Karpas-422 (cell line): ENCODE data around the gene VPS52. TPM values are rescaled to one million over a fixed set of nuclear protein-coding genes. Genes with fewer than 3 reads are reported as not detected.

ENCODE experiments used
- small RNA-seq: library from RNA; depleted of rRNA; stranded (forward); fragments of <200 nt; gene quantifications from one replicate; pipeline ENCODE3, GENCODE V24; 2014
- total RNA-seq: library from RNA; depleted of rRNA; stranded (reverse); fragments of >200 nt; shearing (Covaris generic); gene quantifications from 2 replicates; pipeline ENCODE4 v1.2.3, GENCODE V29; 2014; ENCODE audit warnings: low replicate concordance; rRNA removed

The VPS52 gene
- total RNA-seq, 1 experiment from 2014 or later = 76.5 TPM

Small RNA genes within 50 kb of the gene (small RNA-seq; reads per million reads assigned to genes)
- gene MIR219A1 = 0.91 reads per million, percentile 27 among the genes with 10 or more reads in this experiment

Other genes starting within 250 kb of the VPS52 start
- 571 and 780 TPM in 2 replicates for gene HLA-DPA1, start 198.2 kb downstream of the VPS52 start, total RNA-seq
- 236 and 601 TPM in 2 replicates for gene HLA-DPB1, start 195.9 kb downstream of the VPS52 start, total RNA-seq
- 0.41 and 1.0 TPM in 2 replicates for gene COL11A2, start 79.4 kb downstream of the VPS52 start, total RNA-seq
- gene RXRB, start 71.2 kb downstream of the VPS52 start, total RNA-seq = 26.2 and 31.1 TPM in 2 replicates
- 14.0 and 31.9 TPM in 2 replicates for gene SLC39A7, start 71.0 kb downstream of the VPS52 start, total RNA-seq
- gene HSD17B8, start 67.2 kb downstream of the VPS52 start, total RNA-seq = 15.5 and 26.2 TPM in 2 replicates
- gene RING1, start 63.4 kb downstream of the VPS52 start, total RNA-seq = 14.2 and 38.7 TPM in 2 replicates
- 7,996 and 13,063 TPM in 2 replicates for gene RPS18, start 199 bp upstream of the VPS52 start, total RNA-seq
- 3.4 and 16.2 TPM in 2 replicates for gene B3GALT4, start 5.2 kb upstream of the VPS52 start, total RNA-seq
- gene WDR46, start 17.4 kb upstream of the VPS52 start, total RNA-seq = 59.6 and 91.1 TPM in 2 replicates
- 66.7 and 126 TPM in 2 replicates for gene PFDN6, start 17.7 kb upstream of the VPS52 start, total RNA-seq
- gene RGL2, start 27.1 kb upstream of the VPS52 start, total RNA-seq = 35.1 and 47.2 TPM in 2 replicates
- 102 and 188 TPM in 2 replicates for gene TAPBP, start 42.2 kb upstream of the VPS52 start, total RNA-seq
- gene ZBTB22, start 45.9 kb upstream of the VPS52 start, total RNA-seq = 4.9 and 11.8 TPM in 2 replicates
- gene DAXX, start 51.1 kb upstream of the VPS52 start, total RNA-seq = 45.8 and 55.6 TPM in 2 replicates
- gene KIFC1, start 119.9 kb upstream of the VPS52 start, total RNA-seq = 37.8 and 42.8 TPM in 2 replicates
- 32.6 and 66.6 TPM in 2 replicates for gene PHF1, start 139.1 kb upstream of the VPS52 start, total RNA-seq
- gene CUTA, start 146.2 kb upstream of the VPS52 start, total RNA-seq = 223 and 260 TPM in 2 replicates
- gene SYNGAP1, start 148.2 kb upstream of the VPS52 start, total RNA-seq = 16.3 and 16.7 TPM in 2 replicates
- 5.1 and 6.8 TPM in 2 replicates for gene ZBTB9, start 182.7 kb upstream of the VPS52 start, total RNA-seq